LNCAP (cell line): ENCODE data around the gene CDCP1.

ENCODE experiments used
- TF ChIP-seq, protein P1 (sequence below): fragments of 450-650 bp; IDR thresholded peaks from 2 replicates; pipeline ENCODE4 v1.5.1; 2017; ENCODE audit warnings: mild to moderate bottlenecking

Gene CDCP1

DNA sequence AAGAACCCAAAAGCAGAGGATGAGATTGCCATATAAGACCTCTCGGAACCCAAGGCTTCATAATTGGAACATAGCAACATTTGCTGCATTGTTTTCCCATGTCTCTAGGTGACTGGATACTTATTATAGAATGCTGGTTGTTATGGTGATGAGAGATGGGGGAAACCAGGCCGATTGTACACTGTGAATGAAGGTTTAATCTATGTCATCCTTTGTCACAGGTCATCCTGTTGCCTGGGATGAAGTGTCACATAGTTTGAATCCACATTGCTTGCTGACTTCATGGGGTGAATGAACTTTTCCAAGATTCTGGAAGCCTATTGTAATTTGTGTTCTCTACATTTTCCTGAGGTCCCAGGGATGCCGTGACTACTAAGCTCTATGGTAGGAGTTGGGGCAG lies 78.2 kb downstream of the CDCP1 start:
- TF ChIP-seq, protein P1, sequence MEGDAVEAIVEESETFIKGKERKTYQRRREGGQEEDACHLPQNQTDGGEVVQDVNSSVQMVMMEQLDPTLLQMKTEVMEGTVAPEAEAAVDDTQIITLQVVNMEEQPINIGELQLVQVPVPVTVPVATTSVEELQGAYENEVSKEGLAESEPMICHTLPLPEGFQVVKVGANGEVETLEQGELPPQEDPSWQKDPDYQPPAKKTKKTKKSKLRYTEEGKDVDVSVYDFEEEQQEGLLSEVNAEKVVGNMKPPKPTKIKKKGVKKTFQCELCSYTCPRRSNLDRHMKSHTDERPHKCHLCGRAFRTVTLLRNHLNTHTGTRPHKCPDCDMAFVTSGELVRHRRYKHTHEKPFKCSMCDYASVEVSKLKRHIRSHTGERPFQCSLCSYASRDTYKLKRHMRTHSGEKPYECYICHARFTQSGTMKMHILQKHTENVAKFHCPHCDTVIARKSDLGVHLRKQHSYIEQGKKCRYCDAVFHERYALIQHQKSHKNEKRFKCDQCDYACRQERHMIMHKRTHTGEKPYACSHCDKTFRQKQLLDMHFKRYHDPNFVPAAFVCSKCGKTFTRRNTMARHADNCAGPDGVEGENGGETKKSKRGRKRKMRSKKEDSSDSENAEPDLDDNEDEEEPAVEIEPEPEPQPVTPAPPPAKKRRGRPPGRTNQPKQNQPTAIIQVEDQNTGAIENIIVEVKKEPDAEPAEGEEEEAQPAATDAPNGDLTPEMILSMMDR: no peak

- TF ChIP-seq, protein P1: no peak
Observed at GRCh38 chr3:45067486-45067885, 78.7 kb downstream of the CDCP1 start.

GRCh38 chr3:45066109-45066801 lies 79.9 kb downstream of the CDCP1 start:
- TF ChIP-seq, protein P1: no peak

DNA sequence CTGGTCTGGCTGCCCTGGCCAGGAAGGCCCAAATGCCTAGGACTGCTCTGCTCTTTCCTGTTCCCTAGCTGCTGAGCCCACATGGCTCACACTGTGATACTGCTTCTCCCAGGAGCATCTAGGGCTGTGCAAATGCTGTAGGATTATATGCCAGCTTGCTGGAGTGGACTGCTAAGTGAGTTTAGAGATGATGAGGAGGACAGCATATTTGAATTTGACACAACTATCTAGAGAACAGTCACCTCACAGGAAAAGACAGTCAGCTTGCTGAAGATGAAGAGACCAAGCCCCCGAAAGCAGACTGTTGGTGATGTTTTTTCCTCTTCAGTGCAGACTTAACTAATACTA lies 80.8 kb downstream of the CDCP1 start:
- TF ChIP-seq, protein P1: no peak

GRCh38 chr3:45064512-45065372 lies 81.4 kb downstream of the CDCP1 start:
- TF ChIP-seq, protein P1: no peak

DNA sequence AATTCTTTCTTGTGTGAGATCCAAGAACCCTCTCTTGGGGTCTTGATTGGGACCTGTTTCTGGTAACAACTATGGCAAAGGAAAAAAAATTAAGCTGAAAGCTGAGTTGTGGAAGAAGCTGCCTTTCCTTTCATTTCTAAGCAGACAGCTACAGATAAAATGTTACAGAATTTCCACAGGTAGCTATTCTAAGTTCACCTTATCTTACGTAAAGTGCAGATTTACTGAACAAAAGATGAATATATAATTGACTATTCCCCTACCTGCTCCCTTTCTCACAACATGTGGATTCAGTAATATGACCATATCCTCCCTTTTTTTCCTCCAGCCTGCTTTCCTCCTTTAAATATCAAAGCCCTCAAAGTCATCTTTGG lies 83.5 kb downstream of the CDCP1 start:
- TF ChIP-seq, protein P1: no peak

GRCh38 chr3:45060165-45060892 lies 85.8 kb downstream of the CDCP1 start:
- TF ChIP-seq, protein P1: no peak
